CD4-positive, alpha-beta T cell treated with Interleukin-4 for 4 hours (primary cell): Measurements from ENCODE around the gene B4GAT1.
"Not testable (repeated sequence)": the region's sequence is repeated elsewhere in the genome, so short reads cannot be mapped to it uniquely, and the experiment has no call there.

ENCODE experiments used
- DNase-seq: peaks from one replicate; pipeline ENCODE4 v3.0.0-alpha.2; 2020

Gene B4GAT1

DNA sequence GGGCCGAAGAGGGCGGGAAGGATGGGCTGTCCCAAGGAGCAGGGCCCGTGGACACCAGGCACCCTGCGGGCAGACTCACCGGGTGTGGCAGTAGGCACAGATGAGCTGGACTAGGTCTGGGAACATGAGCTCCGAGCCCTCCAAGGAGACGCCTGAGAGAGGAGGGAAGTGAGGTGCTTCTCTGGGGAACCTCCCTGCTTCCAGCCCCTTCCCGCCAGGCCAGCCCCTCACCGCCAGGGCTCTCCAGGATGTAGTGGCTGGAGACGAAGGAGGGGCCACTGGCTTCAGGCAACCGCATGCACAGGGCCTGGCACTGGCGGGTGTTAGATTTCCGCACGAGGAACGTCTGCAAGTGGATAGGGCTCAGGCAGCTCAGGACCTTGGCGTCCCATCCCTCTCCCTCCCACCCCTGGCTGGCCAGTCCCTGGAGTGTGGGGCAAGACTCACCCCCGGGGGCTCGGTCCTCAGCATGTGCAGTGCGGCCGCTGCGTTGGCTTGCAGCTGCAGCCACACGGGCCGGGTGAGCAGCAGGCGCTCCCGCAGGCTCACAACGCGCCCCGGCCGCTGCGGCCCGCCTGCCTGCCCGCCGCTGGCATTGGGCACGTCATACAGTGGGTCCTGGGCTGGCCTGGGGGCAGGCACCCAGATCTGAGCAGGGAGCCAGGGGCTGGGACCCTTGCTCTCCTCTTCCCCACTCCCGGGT, 11.7 kb downstream of the B4GAT1 start:
- DNase-seq, result no peak

DNA sequence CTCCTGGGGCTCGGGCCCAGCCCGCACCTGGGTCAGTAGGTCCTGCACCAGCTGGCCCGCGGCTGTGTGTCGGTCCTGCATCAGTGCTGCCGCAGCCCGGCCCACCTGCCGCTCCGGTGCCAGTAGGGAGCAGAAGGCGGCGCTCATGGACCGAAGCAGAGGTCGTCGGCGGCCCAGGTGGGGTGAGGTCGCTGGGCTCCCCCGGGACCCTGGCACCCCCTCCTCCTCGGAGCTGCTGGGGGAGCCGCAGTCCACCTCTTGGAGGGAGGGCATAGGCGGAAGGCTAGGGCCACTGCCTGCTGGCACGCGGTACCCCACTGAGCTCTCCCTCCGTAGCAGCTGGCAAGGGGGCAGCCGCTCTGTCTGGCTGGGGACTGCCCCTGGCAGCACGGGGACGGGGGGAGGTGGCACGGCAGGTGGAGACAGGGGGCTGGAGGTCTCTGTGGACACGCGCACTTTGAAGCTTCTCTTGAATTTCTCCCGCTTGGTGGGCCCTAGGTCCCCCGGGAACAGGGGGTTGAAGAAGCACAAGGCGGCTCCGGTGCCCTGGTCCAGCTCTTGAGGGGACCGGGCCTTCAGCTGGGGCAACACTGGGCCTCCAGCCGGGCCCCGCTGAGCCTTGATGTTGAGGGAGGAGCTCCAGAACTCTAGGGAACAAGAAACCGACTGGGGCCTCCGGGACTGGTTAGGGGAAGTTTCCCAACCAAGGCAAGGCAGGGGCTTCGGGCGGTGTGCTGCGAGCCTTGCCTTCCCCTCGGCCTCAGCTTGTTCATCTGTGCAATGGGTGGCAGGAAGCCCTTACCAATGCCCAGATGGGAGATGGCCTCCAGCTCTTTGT, 12.6 kb downstream of the B4GAT1 start:
- no peak for DNase-seq

DNA sequence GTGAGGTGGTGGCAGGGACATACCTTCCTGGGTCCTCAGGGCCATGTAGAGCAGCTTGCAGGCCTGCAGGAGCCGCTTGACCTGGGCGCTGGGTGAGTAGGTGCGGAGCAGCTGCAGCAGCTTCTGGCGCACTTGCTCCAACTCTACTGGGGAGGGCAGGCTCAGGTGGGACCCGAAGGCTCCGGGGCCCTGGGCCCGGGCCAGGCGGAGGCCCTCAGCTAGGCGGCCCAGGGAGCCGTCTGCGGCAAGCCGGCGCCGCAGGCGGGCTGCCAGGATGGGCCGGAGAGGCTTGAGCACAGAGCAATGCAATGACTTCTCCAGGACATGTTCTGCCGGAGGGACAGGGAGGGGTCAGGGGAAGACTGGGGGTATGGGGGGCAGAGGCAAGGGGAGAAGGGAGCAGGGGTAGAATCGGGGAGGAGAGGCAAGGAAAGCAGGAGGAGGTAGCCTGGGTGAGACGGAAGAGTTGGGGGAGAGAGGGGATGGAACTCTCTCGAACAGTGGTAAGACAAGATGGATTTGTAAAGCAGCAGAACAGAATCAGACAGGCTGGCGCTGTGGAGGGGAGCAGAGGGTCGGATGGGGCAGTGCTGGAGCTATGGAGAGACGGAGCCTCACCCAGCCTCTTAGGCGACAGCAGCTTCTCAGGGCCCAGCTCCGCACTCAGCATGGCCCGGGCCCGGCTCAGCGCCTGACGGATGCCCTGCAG, 13.4 kb downstream of the B4GAT1 start:
- no peak for DNase-seq

DNA sequence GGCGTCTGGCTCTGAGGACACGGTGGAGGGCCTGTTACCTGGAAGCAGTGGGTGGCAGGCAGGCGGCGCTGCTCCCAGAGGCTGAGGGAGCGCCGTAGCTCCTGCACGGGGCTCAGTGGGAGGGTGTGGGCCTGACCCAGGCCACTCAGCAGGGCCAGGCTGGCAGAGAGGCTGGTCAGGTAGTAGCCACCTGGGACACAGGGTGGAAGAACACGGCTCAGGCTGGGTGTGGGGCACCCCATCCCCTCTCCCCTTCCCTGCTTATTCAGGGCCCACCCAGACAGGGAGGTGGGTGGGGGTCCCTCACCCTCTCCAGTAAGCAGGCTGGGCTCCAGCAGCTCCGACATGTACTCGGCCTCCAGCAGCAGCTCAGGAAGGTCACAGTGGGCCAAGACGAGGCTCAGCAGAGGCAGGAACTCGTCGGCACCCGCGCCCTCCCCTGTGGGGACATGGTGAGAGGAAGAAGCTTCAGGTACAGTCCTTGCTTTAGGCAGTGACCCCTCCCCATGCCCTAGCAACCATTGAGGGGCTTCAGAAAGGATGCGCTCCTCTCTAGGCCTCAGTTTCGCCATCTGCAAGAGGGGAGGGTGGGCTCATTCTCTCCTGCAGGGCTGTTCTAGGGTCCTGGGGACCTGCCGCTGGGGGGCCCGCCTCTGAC, 14.1 kb downstream of the B4GAT1 start:
- DNase-seq, result no peak

DNA sequence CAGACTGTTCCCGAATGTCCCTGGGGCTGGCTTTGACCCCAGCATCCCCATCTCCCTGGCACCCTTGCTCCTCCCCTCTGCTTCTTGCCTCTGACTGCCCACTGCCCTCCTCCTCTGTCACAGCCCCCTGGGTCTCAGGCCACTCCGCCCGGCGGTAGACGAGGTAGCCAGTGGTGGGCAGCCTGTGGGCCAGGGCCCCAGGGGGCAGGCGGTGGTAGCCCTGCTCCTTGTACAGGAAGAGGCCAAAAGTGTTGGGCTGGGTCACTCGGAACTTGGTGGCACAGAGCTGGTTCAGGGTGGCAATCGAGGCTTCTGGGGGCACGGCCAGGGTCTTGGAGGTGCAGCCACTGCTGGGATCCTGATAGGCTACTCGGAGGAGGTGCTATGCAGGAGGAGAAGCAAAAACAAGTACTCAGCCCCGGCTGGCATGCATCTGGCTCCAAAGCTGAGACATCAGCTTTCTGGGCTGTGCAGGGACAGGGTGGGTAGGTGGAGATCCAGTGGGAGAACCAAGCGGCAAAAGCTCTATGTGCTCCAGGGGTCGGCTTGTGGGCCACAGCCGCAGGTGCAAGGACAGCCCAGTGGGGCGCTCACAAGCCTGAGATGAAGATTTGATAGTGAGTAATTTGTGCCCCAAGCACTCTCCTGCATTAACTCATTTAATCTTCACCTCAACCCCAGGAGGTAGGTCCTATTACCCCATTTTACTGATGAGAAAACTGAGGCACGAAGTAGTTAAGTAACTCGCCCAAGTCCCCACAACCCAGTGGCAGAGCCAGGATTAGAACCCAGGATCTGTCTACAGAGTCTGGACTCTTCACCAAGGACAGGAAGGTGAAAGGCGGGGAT, 14.8 kb downstream of the B4GAT1 start:
- DNase-seq, result no peak

DNA sequence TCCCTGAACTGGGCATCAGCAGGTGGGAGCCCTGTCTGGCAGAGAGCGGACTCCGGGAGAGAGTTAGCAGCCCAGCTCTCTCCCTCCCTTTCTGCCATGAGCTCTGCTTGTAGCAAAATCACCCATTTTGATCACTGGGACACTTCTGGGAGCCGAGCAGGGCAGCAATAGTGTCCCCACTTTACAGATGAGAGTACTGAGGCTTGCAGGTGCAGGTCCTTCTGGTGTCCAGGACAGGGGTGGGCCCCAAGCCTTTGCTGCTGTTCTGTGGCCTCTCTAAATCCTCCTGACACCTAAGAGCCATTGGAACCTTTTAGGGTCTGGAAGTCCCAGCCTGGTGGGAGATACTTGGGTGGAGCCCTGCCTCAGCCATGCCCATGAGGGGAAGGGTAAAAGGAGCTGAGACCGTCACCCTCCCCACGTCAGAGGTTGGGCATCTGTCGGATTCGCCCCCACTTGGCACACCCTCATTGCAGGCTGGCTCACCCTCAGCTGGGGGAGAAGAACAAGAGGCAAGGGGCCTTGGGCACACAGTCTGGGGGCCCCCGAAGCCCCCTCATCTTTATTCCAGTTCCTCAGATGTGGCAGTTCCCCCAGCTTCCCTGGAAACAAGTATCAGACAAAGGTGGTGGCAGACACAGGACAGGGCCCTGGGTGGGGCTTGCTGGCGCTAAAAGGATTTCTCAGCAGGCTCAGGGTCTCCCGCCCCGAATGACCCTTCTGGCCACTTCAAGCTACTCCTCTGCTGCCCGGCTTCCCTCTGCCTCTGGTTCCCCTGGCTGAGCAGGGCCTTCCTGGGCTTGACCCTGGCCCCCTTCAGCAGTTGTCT, 15.7 kb downstream of the B4GAT1 start:
- no peak for DNase-seq

DNA sequence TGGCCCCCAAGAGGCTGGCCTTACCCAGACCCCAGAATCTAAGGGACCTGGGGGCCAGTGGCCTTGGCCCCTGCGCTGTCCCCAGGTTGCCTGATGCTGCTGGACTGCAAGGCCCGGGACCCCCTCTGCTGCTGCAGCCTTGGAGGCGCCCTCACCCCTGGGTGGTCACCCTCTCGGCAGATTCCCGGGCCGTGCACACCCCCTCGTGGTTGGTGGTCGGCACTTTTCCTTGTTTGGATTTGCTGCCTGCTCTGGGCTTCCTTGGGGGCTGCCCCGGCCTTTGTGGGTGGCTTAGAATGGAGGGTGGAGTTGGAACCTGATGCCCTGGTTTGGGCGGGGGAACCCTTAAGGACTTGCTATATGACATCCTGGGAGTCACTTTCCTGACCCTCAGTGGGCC, 16.5 kb downstream of the B4GAT1 start:
- DNase-seq, result no peak

DNA sequence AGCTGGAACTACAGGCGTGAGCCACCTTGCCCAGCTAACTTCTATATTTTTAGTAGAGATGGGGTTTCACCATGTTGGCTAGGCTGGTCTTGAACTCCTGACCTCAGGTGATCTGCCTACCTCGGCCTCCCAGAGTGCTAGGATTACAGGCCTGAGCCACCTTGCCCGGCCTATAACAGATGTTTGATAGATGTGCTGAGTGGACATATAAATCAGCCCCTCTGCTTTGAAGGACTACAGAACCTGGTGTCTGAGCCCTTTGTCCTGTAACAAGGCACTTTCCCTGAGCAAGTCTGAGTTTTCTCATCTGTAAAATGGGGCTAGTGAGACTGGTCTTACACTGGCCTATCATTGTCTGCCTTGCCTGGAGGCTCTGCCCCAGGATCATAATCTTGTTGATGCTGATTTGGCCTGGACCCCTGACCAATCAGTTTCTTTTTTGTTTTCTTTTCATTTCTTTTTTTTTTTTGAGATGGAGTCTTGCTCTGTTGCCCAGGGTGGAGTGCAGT, 18.2 kb downstream of the B4GAT1 start:
- DNase-seq, result no peak

DNA sequence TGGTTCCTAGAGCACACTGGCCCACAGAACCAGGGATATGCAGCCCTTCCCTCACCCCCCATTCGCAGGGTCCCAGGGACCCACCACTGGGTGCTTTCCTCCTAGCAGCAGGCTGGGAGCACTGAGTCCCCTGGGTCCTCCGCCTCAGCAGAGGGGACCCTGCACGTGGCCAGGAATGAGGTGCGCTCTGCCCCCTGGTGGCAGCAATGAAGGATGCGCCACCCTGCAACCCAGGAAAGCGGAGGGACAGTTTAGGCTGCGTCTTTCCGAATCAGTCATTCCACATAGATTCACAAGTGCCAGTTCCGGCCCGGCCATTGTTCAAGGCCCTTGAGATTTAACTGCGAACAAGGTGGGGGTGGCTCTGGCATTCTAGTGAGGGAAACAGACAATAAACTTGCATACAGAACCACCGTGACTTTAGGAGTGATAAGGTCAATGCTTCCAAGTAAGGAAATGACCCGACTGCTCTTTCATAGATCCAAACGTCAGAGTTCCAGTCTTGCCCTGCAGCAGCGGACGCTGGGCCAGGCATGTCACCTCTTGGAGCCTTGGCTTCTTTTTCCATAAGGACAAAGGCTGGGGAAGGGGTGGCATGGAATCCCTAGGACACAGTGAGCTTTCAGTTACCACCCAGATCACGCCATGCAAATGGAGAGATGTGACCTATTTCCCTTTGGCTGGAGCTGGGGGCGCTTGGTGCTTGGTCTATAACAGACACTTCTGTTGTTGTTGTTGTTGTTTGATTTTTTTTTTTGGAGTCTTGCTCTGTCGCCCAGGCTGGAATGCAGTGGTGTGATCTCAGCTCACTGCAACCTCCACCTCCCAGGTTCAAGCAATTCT, 18.9 kb downstream of the B4GAT1 start:
- peak; percentile 80 for DNase-seq

DNA sequence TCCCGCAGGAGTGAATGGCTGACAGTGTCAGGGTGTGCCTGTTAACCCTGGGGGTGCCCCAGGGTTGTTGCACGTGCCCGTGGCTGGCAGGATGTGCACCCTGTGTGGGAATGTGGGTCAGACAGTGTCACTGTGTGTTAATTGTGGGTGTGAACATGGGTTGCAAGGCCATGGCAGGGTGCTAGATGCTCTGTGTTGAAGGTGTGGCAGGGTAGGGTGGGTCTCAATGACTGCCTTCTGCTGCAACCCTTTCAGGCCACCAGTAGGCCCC, 19.5 kb downstream of the B4GAT1 start:
- peak; percentile 63 for DNase-seq

DNA sequence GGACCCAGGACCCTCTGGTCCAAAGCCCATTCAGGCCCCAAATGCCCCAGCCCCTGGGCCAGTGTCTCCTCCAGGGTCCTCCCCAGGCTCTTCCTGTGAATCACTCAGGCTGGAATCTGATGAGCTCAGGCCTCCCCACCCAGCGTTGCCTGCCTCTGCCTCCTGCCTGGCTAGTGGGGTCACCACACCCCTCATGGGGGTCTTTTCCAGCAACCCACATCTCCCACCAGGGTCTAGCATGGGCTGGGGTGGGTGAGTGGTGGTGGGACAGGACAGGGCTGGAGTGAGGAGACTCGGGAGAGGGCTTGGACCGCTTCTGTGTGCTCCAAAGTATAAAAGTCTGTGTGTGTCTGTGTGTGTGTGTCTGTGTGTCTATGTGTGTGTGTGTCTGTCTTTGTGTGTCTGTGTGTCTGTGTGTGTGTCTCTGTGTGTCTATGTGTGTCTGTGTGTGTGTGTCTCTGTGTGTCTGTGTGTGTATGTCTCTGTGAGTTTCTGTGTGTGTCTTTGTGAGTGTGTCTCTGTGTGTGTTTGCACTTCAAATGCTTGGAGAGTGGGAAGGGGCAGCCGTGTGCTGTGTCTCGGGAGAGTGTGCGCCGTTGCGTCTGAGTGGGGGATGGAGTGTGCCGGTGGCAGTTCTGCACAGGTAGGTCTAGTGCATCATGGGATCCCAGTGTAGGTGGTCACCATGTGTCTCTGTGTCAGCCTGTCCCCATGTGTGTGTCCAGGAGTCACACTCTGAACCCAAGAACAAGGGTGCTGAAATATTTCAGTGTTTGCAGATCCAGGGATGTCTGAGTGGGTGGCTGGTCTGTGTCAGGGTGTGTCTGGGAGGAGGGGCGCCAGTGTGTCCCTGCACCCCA, 20.0 kb downstream of the B4GAT1 start:
- no peak for DNase-seq

DNA sequence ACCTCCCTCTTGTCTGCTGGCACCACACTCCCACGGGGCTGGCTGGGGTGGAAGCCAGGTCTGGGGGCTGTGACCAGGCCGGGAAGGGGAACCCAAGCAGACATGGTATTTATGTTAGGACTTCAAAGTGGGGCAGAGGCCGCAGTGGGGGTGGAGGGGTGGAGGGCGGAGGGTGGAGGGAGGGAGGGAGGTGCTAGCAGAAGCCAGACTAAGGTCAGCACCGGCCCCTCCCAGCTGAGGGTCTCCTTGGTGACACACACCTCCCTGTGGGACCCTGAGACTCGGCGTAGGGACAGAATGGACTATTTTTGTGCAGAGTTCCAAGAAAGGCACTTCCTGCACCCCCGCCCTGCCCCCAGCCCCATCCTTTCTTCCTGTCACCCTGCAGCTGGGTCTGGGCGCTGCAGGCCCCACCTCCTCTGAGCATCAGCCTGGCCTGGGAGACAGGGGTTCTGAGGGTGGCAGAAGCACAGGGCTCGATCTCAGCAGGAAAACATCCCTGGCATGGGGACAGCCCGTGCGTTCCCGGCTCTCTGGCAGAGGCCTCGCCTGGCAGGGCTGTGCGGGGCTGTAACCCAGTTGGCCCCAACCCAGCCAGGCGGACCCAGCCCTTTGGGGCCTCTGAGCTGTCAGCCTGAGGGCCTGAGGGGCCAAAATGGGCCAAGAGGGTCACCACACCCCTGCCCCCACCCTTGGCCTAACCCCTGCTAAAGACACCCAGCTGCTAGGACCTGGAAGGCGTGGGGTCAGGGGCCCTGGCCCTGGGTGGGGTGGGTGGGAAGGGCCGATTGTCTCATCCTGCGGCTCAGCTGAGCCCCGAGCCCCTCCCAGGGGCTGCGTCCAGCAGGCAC, 20.9 kb downstream of the B4GAT1 start:
- no peak for DNase-seq

DNA sequence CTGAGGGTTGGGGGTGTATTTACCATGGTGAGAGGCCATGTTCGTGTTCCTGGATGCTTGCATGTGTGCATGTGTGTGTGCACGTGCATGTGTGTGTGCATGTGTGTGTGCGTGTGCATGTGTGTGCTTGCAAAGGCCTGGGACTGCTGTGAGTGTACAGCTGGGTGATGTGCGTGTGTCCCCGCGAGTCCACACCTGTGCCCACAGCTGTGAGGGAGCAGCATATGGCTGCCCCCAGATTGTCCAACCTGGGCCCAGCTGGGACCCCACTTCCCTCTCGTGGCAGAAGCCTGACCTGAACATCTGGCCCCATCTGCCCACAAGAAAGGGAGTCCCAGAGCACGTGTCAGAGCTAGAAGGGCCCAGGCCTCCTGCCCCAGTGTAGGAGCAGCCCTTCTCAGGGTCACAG, 22.2 kb downstream of the B4GAT1 start:
- no peak for DNase-seq

DNA sequence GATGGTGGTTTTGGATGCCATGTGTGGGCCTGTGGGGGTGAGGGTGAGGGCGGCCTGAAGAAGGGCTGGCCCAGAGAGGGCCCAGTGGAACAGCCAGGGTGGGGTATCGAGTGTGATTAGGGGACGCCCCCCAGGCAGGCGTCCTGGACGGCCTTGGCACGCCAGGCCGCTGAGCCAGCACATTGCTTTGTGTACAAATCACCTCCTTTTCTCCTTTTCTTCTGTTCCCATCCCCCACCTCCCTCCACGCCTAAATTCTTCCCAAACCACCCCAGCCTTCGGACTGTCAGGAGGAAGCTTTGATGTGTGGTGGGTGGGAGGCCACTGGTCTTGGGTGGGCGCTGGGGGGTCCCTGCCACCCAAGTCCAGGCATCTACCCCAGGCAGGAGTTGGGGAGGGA, 22.8 kb downstream of the B4GAT1 start:
- no peak for DNase-seq

DNA sequence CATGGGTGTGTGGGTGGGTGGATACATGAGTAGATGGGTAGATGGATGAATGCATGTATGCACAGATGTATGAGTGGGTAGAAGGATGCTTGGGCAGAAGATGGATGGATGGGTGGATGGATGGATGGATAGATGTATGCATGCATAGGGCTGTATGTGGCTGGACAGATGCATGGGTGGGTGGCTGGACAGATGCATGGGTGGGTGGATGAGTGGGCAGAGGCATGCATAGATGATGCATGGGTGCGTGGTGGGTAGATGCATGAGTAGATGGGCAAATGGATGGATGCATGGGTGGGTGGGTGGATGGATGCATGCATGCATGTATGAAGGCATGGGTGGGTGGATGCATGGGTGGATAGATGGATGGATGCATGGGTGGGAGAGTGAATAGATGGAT, 23.7 kb downstream of the B4GAT1 start:
- DNase-seq, result no peak

DNA sequence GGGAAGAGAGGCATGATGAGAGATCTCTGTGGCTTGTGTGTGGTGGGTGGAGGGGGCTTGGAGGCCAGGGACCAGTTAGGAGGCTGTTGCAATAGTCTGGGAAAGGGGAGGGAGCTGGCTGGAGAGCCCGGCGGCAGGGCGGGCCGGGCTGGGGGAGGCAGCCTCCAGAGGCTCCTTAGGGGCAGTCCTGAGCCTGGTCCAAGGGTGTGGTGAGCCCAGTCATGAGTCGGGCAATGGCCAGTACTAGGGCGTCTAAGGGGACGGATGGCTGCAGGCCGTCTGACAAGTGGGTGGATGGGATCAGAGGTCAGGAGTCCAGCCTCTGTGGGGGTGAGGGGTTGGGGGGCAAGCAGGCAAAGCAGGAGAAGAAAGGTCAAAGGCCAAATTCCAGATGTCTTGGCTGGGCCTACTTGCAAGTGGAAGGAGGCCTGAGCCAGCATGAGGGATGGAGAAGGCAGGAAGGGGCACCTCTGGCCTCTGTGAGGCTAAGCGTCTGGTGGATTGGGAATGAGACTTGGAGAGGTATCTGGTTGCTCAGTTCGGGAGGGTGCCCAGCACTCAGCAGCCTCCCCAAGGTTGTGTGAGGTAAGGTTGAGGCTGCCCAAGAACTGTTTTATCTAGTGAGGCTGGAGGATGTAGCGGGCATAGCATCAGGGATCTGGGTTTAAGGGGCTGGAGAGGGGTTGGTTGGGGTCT, 24.5 kb downstream of the B4GAT1 start:
- DNase-seq, result no peak

DNA sequence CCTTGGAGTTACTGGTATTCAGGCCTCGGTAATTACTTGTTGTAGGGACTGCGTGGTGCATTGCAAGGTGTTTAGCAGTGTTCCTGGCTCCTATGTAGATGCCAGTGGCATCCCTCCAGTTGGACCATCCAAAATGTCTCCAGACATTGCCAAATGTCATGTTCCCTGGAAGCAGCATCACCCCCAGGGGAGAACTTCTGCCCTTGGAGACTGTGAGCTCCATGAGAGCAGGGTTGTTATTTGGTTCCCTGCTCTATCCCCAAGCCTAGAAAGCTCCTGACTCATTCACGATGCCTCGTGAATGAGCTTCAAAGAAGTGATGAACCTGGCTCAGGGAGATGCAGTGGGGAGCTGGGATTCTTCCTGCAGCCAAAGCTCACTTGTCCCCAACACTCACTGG, 25.8 kb downstream of the B4GAT1 start:
- no peak for DNase-seq

DNA sequence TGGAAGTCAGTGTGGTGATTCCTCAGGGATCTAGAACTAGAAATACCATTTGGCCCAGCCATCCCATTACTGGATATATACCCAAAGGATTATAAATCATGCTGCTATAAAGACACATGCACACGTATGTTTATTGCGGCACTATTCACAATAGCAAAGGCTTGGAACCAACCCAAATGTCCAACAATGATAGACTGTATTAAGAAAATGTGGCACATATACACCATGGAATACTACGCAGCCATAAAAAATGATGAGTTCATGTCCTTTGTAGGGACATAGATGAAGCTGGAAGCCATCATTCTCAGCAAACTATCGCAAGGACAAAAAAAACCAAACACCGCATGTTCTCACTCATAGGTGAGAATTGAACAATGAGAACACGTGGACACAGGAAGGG, 26.7 kb downstream of the B4GAT1 start:
- DNase-seq, result not testable (repeated sequence)
